NCI-H69 (cell line): ENCODE measurements around the gene WFDC11.

ENCODE experiments used
- DNase-seq: peaks from one replicate; lab custom pipeline; 2025; lab: John Stamatoyannopoulos, UW

Gene WFDC11

GRCh38 chr20:45626540-45626939 lies 43.5 kb downstream of the WFDC11 start:
- no peak for DNase-seq

GRCh38 chr20:45621593-45621992 lies 48.4 kb downstream of the WFDC11 start:
- DNase-seq, result peak; percentile 1

DNA sequence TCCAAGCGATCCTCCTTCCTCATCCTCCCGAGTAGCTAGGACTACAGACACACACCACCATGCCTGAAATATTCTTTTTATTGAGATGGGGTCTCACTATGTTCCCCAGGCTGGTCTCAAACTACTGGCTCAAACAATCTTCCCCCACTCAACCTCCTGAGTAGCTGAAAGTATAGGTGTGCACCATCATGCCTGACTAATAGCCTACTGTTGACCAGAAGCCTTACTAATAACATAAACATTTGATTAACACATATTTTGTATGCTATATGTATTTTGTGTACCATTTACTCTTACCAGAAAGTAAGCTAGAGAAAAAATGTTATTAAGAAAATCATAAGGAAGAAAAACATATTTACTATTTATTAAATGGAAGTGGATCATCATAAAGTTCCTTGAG lies 52.4 kb downstream of the WFDC11 start:
- DNase-seq, result no peak

GRCh38 chr20:45612314-45612713 lies 57.7 kb downstream of the WFDC11 start:
- DNase-seq, result no peak

DNA sequence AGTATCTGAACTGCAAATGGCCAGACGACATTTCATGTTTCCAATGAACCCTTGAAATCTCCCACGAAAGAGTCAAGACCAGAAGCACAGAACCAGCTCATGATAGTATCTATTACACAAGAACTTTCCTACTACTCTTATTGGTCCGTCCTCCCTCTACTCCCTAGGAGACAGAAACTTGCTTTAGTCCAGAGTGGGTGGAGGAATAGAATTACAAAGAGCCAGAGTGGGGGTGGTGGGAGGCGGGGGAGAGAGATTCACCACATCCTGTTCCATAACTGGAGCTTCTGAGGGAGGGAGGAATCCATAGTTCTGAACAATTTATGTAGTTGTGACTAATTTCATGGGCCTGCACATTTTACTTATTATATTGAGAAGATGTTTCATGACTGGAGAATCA lies 59.0 kb downstream of the WFDC11 start:
- DNase-seq, result no peak

- no peak for DNase-seq
Measured at GRCh38 chr20:45607810-45608209, 62.2 kb downstream of the WFDC11 start.
